ENCODE results near the gene DOCK8.

The DOCK8 gene

GRCh38 chr9:503881-504852 lies 289.5 kb downstream of the DOCK8 start, which contains the start of gene KANK1:
TSS of gene KANK1 (plus strand) at chr9:504695.
- peak; percentile 63 for DNase-seq (ENCODE audit: low read depth)

- no peak for DNase-seq (ENCODE audit: low read depth)
These were observed 290.5 kb downstream of the DOCK8 start for GRCh38 chr9:504921-505740.

- DNase-seq (ENCODE audit: low read depth): no peak
These were observed 291.0 kb downstream of the DOCK8 start for GRCh38 chr9:505741-506059.

- DNase-seq (ENCODE audit: low read depth): no peak
These were observed 291.6 kb downstream of the DOCK8 start for GRCh38 chr9:506281-506680.

GRCh38 chr9:511861-512260 lies 297.2 kb downstream of the DOCK8 start:
- DNase-seq (ENCODE audit: low read depth): no peak

- no peak for DNase-seq (ENCODE audit: low read depth)
These were observed 298.0 kb downstream of the DOCK8 start for GRCh38 chr9:512555-513272.

Measured in activated T-helper 9 cell treated with anti-CD3 and anti-CD28 coated beads, Interleukin-2, amount 50 U/mL, for 16 hours (primary cell).